Endothelial cell of umbilical vein (primary cell): ENCODE data around the gene DLG5.

ENCODE experiments used
- CTCF ChIP-seq, 2 donors: IDR thresholded peaks; 1 replicate in 1 of 2; 2 replicates in 1 of 2; pipeline ENCODE4 v1.5.1; 2011; ENCODE audit warnings: low read length in 2 of 2, mild to moderate bottlenecking in 2 of 2, moderate library complexity in 2 of 2, control low read depth in 1 of 2, inconsistent platforms in 1 of 2, low read depth in 1 of 2; ENCODE audit not compliant: insufficient read depth in 1 of 2; ENCODE audit errors: extremely low read depth in 1 of 2
- EZH2 ChIP-seq: IDR thresholded peaks from 2 replicates; pipeline ENCODE4 v1.6.1; 2012; ENCODE audit warnings: borderline replicate concordance, low read depth, mild to moderate bottlenecking, moderate library complexity, low read length, inconsistent platforms; ENCODE audit not compliant: severe bottlenecking
- JUN ChIP-seq: IDR thresholded peaks from 2 replicates; pipeline ENCODE4 v1.6.1; 2011; ENCODE audit warnings: borderline replicate concordance, low read depth; ENCODE audit not compliant: insufficient read length, insufficient read depth
- MYC ChIP-seq: IDR thresholded peaks from one replicate; pipeline ENCODE4 v1.6.1; 2011; ENCODE audit warnings: mild to moderate bottlenecking, low read depth, low read length
- POLR2A ChIP-seq: IDR thresholded peaks from 2 replicates; pipeline ENCODE4 v1.6.1; 2012; ENCODE audit warnings: low read depth, mild to moderate bottlenecking, control low read depth, low read length
- POLR2AphosphoS5 ChIP-seq: IDR thresholded peaks from 2 replicates; pipeline ENCODE4 v1.6.1; 2012; ENCODE audit warnings: low read depth, mild to moderate bottlenecking, control low read depth, low read length, moderate library complexity; ENCODE audit not compliant: insufficient read depth

GRCh38 chr10:77741746-77742145, 184.8 kb downstream of the DLG5 start:
- no peak for TF ChIP-seq POLR2A
- TF ChIP-seq MYC = no peak
- TF ChIP-seq CTCF (IDR thresholded peaks at IDR 0.05; ENCODE audit: extremely low read depth in 1 of 2, insufficient read depth in 1 of 2, low read depth in 1 of 2, low read length in 2 of 2) = no peak
- no peak for TF ChIP-seq JUN
- no peak for TF ChIP-seq EZH2
- no peak for TF ChIP-seq POLR2AphosphoS5
